ENCODE results near the gene PEF1. TPM values are rescaled to one million over a fixed set of nuclear protein-coding genes. Genes with fewer than 3 reads are reported as not detected.

Gene PEF1
- polyA plus RNA-seq, 3 donors, result 36.6 to 81.7 (median 70.7) TPM

DNA sequence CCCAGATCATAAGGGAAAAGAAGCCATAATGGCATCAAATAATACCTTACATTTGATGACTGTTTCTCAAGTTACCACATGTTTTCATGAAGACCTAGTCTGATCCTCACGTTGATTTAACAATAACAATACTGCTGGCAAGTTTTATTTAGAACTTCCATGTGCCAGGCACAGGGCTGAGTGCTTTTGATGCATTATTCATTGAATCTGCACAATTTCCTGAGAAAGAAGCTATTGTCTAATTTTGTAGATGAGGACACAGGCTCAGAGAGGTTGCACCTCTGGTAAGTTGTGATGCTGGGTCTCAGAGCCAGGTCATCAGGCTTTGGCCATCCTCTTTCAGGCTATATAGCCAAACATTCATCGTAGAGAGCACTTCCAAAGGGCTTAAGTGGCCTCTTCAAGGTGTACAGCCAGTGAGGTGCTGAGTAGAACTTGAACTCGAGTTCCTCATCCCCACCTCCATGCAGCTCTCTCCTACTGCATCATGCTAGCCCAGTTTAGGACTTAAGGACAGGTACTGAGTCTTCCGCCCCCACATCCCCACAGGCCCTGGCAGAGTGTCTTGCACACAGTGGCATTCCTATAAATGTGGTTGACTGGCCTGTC is 8.3 kb upstream of the PEF1 start:
- Histone ChIP-seq H4K20me1 (ENCODE audit: insufficient read depth, low read length) (no peaks in the 10 kb centered on the region), H3K4me2 (replicated peaks; ENCODE audit: extremely low read depth, low read length, poor library complexity, severe bottlenecking) (no peak overlapping the region), H3K9ac (ENCODE audit: insufficient read depth, low read length, poor library complexity, severe bottlenecking) (no peak overlapping the region), H3K79me2 (ENCODE audit: insufficient read depth, low read length) (no peaks in the 10 kb centered on the region), H3K36me3 (replicated peaks in 1 of 2; ENCODE audit: control insufficient read depth in 1 of 2, insufficient read depth in 2 of 2, low read length in 2 of 2) (no peaks in the 10 kb centered on the region), H3K4me3 (replicated peaks in 1 of 3; ENCODE audit: low read depth in 2 of 3, low read length in 3 of 3) (no peak overlapping the region), H2AFZ (ENCODE audit: insufficient read depth, low read depth, low read length, poor library complexity, severe bottlenecking) (no peak overlapping the region), H3K27ac (ENCODE audit: low read depth in 1 of 2, low read length in 2 of 2) (no peak overlapping the region), H3K4me1 (ENCODE audit: control insufficient read depth in 1 of 2, insufficient read depth in 2 of 2, low read length in 2 of 2) (peaks cover 10 to 12% of the 10 kb centered on the region in 2 donors), H3K27me3 (ENCODE audit: control insufficient read depth in 2 of 2, insufficient read depth in 2 of 2, low read length in 2 of 2) (no peaks in the 10 kb centered on the region), H3K9me3 (replicated peaks in 1 of 2; ENCODE audit: control insufficient read depth in 1 of 2, insufficient read depth in 1 of 2, low read length in 2 of 2) (no peaks in the 10 kb centered on the region)
- WGBS (ENCODE audit: insufficient coverage), result 83% methylated on average over 1 of the region's 4 CpGs
- no peaks in the 10 kb centered on the region for H3K36me3 Mint-ChIP-seq
- DNase-seq, result no peak
- H3K4me1 Mint-ChIP-seq, result peaks cover 10% of the 10 kb centered on the region
- H3K4me3 Mint-ChIP-seq, result no peak overlapping the region
- peaks cover 0 to 3% (median 0%) of the 10 kb centered on the region in 7 donors for H3K9me3 Mint-ChIP-seq
- intact Hi-C loops (cut with micrococcal nuclease), result no loop called here
- peaks cover 1 to 8% (median 5%) of the 10 kb centered on the region in 3 donors for H3K27me3 Mint-ChIP-seq (ENCODE audit: low read depth in 3 of 3)
- no peak for TF ChIP-seq CTCF (IDR thresholded peaks at IDR 0.05)
- no peak overlapping the region for H3K27ac Mint-ChIP-seq

GRCh38 chr1:31651766-31652165 is 7.1 kb upstream of the PEF1 start:
- no peak overlapping the region for H2AFZ ChIP-seq (ENCODE audit: insufficient read depth, low read depth, low read length, poor library complexity, severe bottlenecking)
- no peaks in the 10 kb centered on the region for H4K20me1 ChIP-seq (ENCODE audit: insufficient read depth, low read length)
- no peak overlapping the region for H3K27ac ChIP-seq (ENCODE audit: low read depth in 1 of 2, low read length in 2 of 2)
- H3K27me3 Mint-ChIP-seq (ENCODE audit: low read depth in 3 of 3), result peaks cover 1 to 4% (median 4%) of the 10 kb centered on the region in 3 donors
- intact Hi-C loops (cut with micrococcal nuclease), result no loop called here
- H3K27ac Mint-ChIP-seq, result no peak overlapping the region
- 37% methylated on average over 2 of the region's 6 CpGs for WGBS (ENCODE audit: insufficient coverage)
- no peak overlapping the region for H3K4me2 ChIP-seq (replicated peaks; ENCODE audit: extremely low read depth, low read length, poor library complexity, severe bottlenecking)
- no peak overlapping the region for H3K9ac ChIP-seq (ENCODE audit: insufficient read depth, low read length, poor library complexity, severe bottlenecking)
- no peaks in the 10 kb centered on the region for H3K9me3 ChIP-seq (replicated peaks in 1 of 2; ENCODE audit: control insufficient read depth in 1 of 2, insufficient read depth in 1 of 2, low read length in 2 of 2)
- no peaks in the 10 kb centered on the region for H3K27me3 ChIP-seq (ENCODE audit: control insufficient read depth in 2 of 2, insufficient read depth in 2 of 2, low read length in 2 of 2)
- H3K36me3 Mint-ChIP-seq, result no peaks in the 10 kb centered on the region
- H3K4me1 ChIP-seq (ENCODE audit: control insufficient read depth in 1 of 2, insufficient read depth in 2 of 2, low read length in 2 of 2), result no peaks in the 10 kb centered on the region
- H3K79me2 ChIP-seq (ENCODE audit: insufficient read depth, low read length), result no peaks in the 10 kb centered on the region
- H3K4me3 ChIP-seq (replicated peaks in 1 of 3; ENCODE audit: low read depth in 2 of 3, low read length in 3 of 3), result no peak overlapping the region
- H3K4me3 Mint-ChIP-seq, result no peak overlapping the region
- H3K4me1 Mint-ChIP-seq, result no peaks in the 10 kb centered on the region
- no peak for DNase-seq
- H3K9me3 Mint-ChIP-seq, result peaks cover 0 to 3% (median 0%) of the 10 kb centered on the region in 7 donors
- H3K36me3 ChIP-seq (replicated peaks in 1 of 2; ENCODE audit: control insufficient read depth in 1 of 2, insufficient read depth in 2 of 2, low read length in 2 of 2), result no peaks in the 10 kb centered on the region
- TF ChIP-seq CTCF (IDR thresholded peaks at IDR 0.05), result no peak
